ENCODE data around the gene TNNI2. TPM values are rescaled to one million over a fixed set of nuclear protein-coding genes. Genes with fewer than 3 reads are reported as not detected.

Gene TNNI2
- total and polyA plus RNA-seq, 10 of the 15 experiments (the other 5 are each of a cell fraction or from before 2014, with no cell fraction given), result 0.14 to 0.79 (median 0.37) TPM; not detected in 4

DNA sequence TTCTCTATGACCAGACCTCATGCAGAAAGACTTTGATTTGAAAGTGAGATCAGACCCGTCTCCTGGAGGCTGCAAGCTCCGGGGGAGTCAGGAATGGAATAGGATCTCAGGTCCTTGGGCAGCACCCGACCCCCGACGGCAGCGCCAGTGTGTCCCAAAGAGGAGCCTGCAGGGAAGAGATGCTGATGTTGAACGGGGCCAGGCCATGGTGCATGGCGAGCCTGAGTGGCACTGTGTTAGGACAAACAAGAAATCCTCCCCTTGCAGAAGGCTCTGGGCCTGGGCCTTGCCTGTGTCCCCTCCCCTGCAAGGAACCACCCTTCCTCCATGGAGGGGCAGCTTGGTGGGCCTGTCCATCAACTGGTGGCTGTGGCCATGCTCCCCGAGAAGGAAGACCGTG is 24.1 kb upstream of the TNNI2 start:
- CTCF ChIA-PET, result interaction anchor here (0.6 to 0.7 kb wide), 2 partner anchors 51 to 336 kb away, joined by 3 read pairs; partner anchors contain the start of gene CTSD
- no peaks in the 10 kb centered on the region for H3K79me2 ChIP-seq (ENCODE audit: control insufficient read depth, insufficient read depth, low read length)
- POLR2A ChIA-PET, result no interaction called here
- TF ChIP-seq IKZF1 (conservative IDR thresholded peaks at IDR 0.05) (no peak), ZNF274 (IDR thresholded peaks at IDR 0.05; ENCODE audit: insufficient read depth, insufficient read length) (no peak), TBL1XR1 (IDR thresholded peaks at IDR 0.05; ENCODE audit: low read depth, low read length) (no peak)
- H3K4me3 ChIP-seq, result no peak overlapping the region
- peaks cover 2% of the 10 kb centered on the region; the same call in 1 of the 3 replicates for H3K9me3 ChIP-seq (replicated peaks; ENCODE audit: control insufficient read depth, insufficient read depth, low read length)
- 43% methylated on average over 10 of the region's 10 CpGs for WGBS (ENCODE audit: insufficient coverage, insufficient replicate concordance, low lambda C conversion rate, missing lambda C conversion rate)
- intact Hi-C loops (cut with micrococcal nuclease; ENCODE audit: unreplicated experiment) (no loop called here), in situ Hi-C loops (cut with MboI) (no loop called here)
- BruUV-seq (replicated peaks), result no TSS peak
- H3K9ac ChIP-seq (ENCODE audit: control insufficient read depth, insufficient read depth, low read length), result no peak overlapping the region
- no peak for ATAC-seq
- no peaks in the 10 kb centered on the region for H4K20me1 ChIP-seq (ENCODE audit: control insufficient read depth, insufficient read depth)
- H3K27me3 ChIP-seq (replicated peaks in 1 of 2; ENCODE audit: control insufficient read depth in 2 of 2, insufficient read depth in 2 of 2, low read length in 1 of 2), result 0 out of 4 replicates have a peak, but pooled peaks cover 0 to 1% of the 10 kb centered on the region in 2 experiments
- H3K4me1 ChIP-seq (ENCODE audit: control insufficient read depth, insufficient read depth, low read length), result no peaks in the 10 kb centered on the region
- H2AFZ ChIP-seq (ENCODE audit: control insufficient read depth, low read depth, low read length), result no peak overlapping the region
- SMC1A ChIA-PET (ENCODE audit: uncharacterized antibody, unreplicated experiment), result interaction anchor here (0.7 kb wide), 1 partner anchor 336 kb away, joined by 3 read pairs; no protein-coding TSS in a partner anchor
- DNase-seq (ENCODE audit: low read depth, low spot score), result no peak
- no peaks in the 10 kb centered on the region for H3K36me3 ChIP-seq (ENCODE audit: control insufficient read depth in 2 of 2, insufficient read depth in 2 of 2, low read length in 1 of 2)
- H3K27ac ChIP-seq (ENCODE audit: control insufficient read depth, insufficient read depth), result no peak overlapping the region
- FAIRE-seq, result no peak
- no peak overlapping the region for H3K4me2 ChIP-seq (ENCODE audit: control insufficient read depth, insufficient read depth)
- RAD21 ChIA-PET (ENCODE audit: unreplicated experiment), result interaction anchor here (0.5 kb wide), 1 partner anchor 8 kb away, joined by 3 read pairs; no protein-coding TSS in a partner anchor

DNA sequence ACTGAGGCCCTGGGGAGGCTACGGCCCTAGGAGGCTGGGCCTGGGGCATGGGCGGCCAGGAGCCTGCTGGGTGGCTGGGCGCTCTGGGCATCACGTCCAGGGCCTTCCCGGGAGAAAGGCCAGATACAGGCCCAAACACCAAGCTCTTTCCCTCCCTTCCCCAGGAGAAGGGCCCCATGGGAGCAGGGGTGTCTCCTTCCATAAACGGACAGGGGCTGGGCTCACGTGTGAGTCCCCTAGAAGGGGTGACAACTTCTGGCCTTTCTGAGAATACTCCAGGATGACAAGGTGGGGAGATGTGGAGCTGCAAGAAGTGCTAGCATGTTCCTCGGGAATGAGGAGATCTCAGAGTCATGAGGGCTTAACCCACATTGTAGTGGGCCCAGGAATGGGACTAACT is 23.5 kb upstream of the TNNI2 start:
- Histone ChIP-seq H4K20me1 (ENCODE audit: control insufficient read depth, insufficient read depth) (no peaks in the 10 kb centered on the region), H3K4me1 (ENCODE audit: control insufficient read depth, insufficient read depth, low read length) (no peaks in the 10 kb centered on the region), H3K27ac (ENCODE audit: control insufficient read depth, insufficient read depth) (no peak overlapping the region), H3K4me2 (ENCODE audit: control insufficient read depth, insufficient read depth) (no peak overlapping the region), H3K9ac (ENCODE audit: control insufficient read depth, insufficient read depth, low read length) (no peak overlapping the region), H3K4me3 (no peak overlapping the region), H3K79me2 (ENCODE audit: control insufficient read depth, insufficient read depth, low read length) (no peaks in the 10 kb centered on the region), H3K9me3 (replicated peaks; ENCODE audit: control insufficient read depth, insufficient read depth, low read length) (peaks cover 2% of the 10 kb centered on the region; the same call in 1 of the 3 replicates), H3K27me3 (replicated peaks in 1 of 2; ENCODE audit: control insufficient read depth in 2 of 2, insufficient read depth in 2 of 2, low read length in 1 of 2) (0 out of 4 replicates have a peak, but pooled peaks cover 0 to 1% of the 10 kb centered on the region in 2 experiments), H3K36me3 (ENCODE audit: control insufficient read depth in 2 of 2, insufficient read depth in 2 of 2, low read length in 1 of 2) (no peaks in the 10 kb centered on the region), H2AFZ (ENCODE audit: control insufficient read depth, low read depth, low read length) (no peak overlapping the region)
- POLR2A ChIA-PET, result no interaction called here
- BruUV-seq (replicated peaks), result no TSS peak
- CTCF ChIA-PET, result interaction anchor here (0.6 kb wide), 1 partner anchor 336 kb away, joined by 3 read pairs; no protein-coding TSS in a partner anchor
- intact Hi-C loops (cut with micrococcal nuclease; ENCODE audit: unreplicated experiment), result no loop called here
- 24% methylated on average over 8 of the region's 8 CpGs for WGBS (ENCODE audit: insufficient coverage, insufficient replicate concordance, low lambda C conversion rate, missing lambda C conversion rate)
- DNase-seq (ENCODE audit: low read depth, low spot score) (no peak), FAIRE-seq (no peak), ATAC-seq (no peak)
- in situ Hi-C loops (cut with MboI), result no loop called here
- SMC1A ChIA-PET (ENCODE audit: uncharacterized antibody, unreplicated experiment), result no interaction called here
- TF ChIP-seq, protein P1, sequence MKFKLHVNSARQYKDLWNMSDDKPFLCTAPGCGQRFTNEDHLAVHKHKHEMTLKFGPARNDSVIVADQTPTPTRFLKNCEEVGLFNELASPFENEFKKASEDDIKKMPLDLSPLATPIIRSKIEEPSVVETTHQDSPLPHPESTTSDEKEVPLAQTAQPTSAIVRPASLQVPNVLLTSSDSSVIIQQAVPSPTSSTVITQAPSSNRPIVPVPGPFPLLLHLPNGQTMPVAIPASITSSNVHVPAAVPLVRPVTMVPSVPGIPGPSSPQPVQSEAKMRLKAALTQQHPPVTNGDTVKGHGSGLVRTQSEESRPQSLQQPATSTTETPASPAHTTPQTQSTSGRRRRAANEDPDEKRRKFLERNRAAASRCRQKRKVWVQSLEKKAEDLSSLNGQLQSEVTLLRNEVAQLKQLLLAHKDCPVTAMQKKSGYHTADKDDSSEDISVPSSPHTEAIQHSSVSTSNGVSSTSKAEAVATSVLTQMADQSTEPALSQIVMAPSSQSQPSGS (IDR thresholded peaks at IDR 0.05; ENCODE audit: low read length), result no peak
- TF ChIP-seq BACH1 (IDR thresholded peaks at IDR 0.05; ENCODE audit: borderline replicate concordance), result no peak
- TF ChIP-seq SIX5 (IDR thresholded peaks at IDR 0.05; ENCODE audit: low read depth, low read length, severe bottlenecking), result no peak
- TF ChIP-seq PAX5 (IDR thresholded peaks at IDR 0.05; ENCODE audit: borderline replicate concordance, low read depth, low read length), result no peak
- no peak for TF ChIP-seq HCFC1 (IDR thresholded peaks at IDR 0.05; ENCODE audit: low read length)
- RAD21 ChIA-PET (ENCODE audit: unreplicated experiment), result no interaction called here
